A549 (cell line): ENCODE measurements around the gene ARHGEF1. TPM values are rescaled to one million over a fixed set of nuclear protein-coding genes. Genes with fewer than 3 reads are reported as not detected.
A peak's percentile ranks its signal among the peaks of the same experiment; 100 is the strongest.

ENCODE experiments used
- ATAC-seq, 2 experiments: fragments of 200-7000 bp in 1 of 2; fragments of >200 bp in 1 of 2; cut with Nextera tagmentation in 1 of 2; cut with Tn5 transposase in 1 of 2; 3 replicates each; pipeline versions ENCODE4 v1.8.0 to v1.9.1; 2018 to 2020; ENCODE audit warnings: mild to moderate bottlenecking in 1 of 2, moderate library complexity in 1 of 2
- CTCF ChIA-PET: fragments of 300-600 bp; sonication (Branson Sonifier 250); formaldehyde crosslinking; extraction: SDS; loops from one replicate; lab custom pipeline; 2021; ENCODE audit warnings: antibody characterized with exemption, inconsistent platforms; lab: Yijun Ruan, JAX
- POLR2A ChIA-PET: fragments of 350-600 bp; formaldehyde crosslinking; extraction: SDS; loops from one replicate; lab custom pipeline; 2021; ENCODE audit warnings: antibody characterized with exemption, inconsistent platforms; lab: Yijun Ruan, JAX
- DNase-seq, 2 experiments: peaks; one replicate each; pipeline versions ENCODE4 v3.0.0 to v3.0.0-alpha.2; 2011 to 2016; ENCODE audit warnings: low read depth in 1 of 2, low spot score in 1 of 2
- FAIRE-seq: peaks from 2 replicates; lab custom pipeline; 2011; peaks lifted over from hg19 to GRCh38; lab: Jason Lieb, UNC
- H3K27ac ChIP-seq, 2 experiments: fragments of >200 bp; sonication (Bioruptor Twin); formaldehyde crosslinking; 3 replicates each; pipeline ENCODE4 v1.5.1; 2016 to 2017
- H3K4me1 ChIP-seq: fragments of >200 bp; sonication (Bioruptor Twin); formaldehyde crosslinking; 3 replicates; pipeline ENCODE4 v1.6.1; 2016
- H3K4me2 ChIP-seq: fragments of >200 bp; sonication (Bioruptor Twin); formaldehyde crosslinking; 3 replicates; pipeline ENCODE4 v1.6.1; 2016
- H3K4me3 ChIP-seq: fragments of >200 bp; sonication (Bioruptor Twin); formaldehyde crosslinking; 3 replicates; pipeline ENCODE4 v1.5.1; 2016
- H3K9me3 ChIP-seq: fragments of >200 bp; sonication (Bioruptor Twin); formaldehyde crosslinking; 3 replicates; pipeline ENCODE4 v1.6.1; 2016
- BHLHE40 ChIP-seq: IDR thresholded peaks from 2 replicates; pipeline ENCODE4 v1.6.1; 2012; ENCODE audit warnings: low read depth, low read length, inconsistent platforms
- CBX2 ChIP-seq: fragments of 200-600 bp; sonication (generic); IDR thresholded peaks from 2 replicates; pipeline ENCODE4 v1.6.1; 2016; ENCODE audit warnings: low read depth, mild to moderate bottlenecking, borderline replicate concordance
- CEBPB ChIP-seq, 2 experiments: fragments of >200 bp in 1 of 2; sonication (Bioruptor Twin) in 1 of 2; formaldehyde crosslinking in 1 of 2; IDR thresholded peaks; 2 replicates each; pipeline ENCODE4 v1.6.1; 2012 to 2016
- EHMT2 ChIP-seq: fragments of 200-600 bp; sonication (generic); IDR thresholded peaks from 2 replicates; pipeline ENCODE4 v1.6.1; 2016; ENCODE audit warnings: antibody characterized with exemption, low read depth, mild to moderate bottlenecking, moderate library complexity
- ELK1 ChIP-seq: fragments of 150-350 bp; IDR thresholded peaks from 2 replicates; pipeline ENCODE4 v1.6.1; 2014; ENCODE audit warnings: low read depth, mild to moderate bottlenecking, low read length
- ESRRA ChIP-seq: fragments of 150-350 bp; IDR thresholded peaks from 2 replicates; pipeline ENCODE4 v1.6.1; 2014; ENCODE audit warnings: mild to moderate bottlenecking, low read length, borderline replicate concordance
- GATA3 ChIP-seq: IDR thresholded peaks from 2 replicates; pipeline ENCODE4 v1.6.1; 2012; ENCODE audit warnings: borderline replicate concordance
- HEYL ChIP-seq: fragments of 250-450 bp; sonication (Bioruptor Pico); IDR thresholded peaks from 2 replicates; pipeline ENCODE4 v1.8.0; 2021; ENCODE audit warnings: mild to moderate bottlenecking, moderate library complexity
- HOXB13 ChIP-seq: fragments of 250-450 bp; sonication (Bioruptor Pico); IDR thresholded peaks from 2 replicates; pipeline ENCODE4 v1.5.0; 2020; ENCODE audit warnings: low read depth, mild to moderate bottlenecking, moderate library complexity
- KDM5A ChIP-seq: fragments of 200-600 bp; sonication (generic); IDR thresholded peaks from 2 replicates; pipeline ENCODE4 v1.6.1; 2016; ENCODE audit warnings: antibody characterized with exemption, mild to moderate bottlenecking
- MAFK ChIP-seq: fragments of 450-650 bp; IDR thresholded peaks from 2 replicates; pipeline ENCODE4 v1.6.1; 2014; ENCODE audit not compliant: partially characterized antibody
- NFE2L2 ChIP-seq: fragments of 150-350 bp; conservative IDR thresholded peaks from 2 replicates; pipeline ENCODE4 v1.6.1; 2014; ENCODE audit warnings: low read length
- PHF8 ChIP-seq: fragments of 200-600 bp; sonication (generic); IDR thresholded peaks from 2 replicates; pipeline ENCODE4 v1.6.1; 2016; ENCODE audit warnings: low read depth, mild to moderate bottlenecking, antibody characterized with exemption, moderate library complexity, borderline replicate concordance
- POLR2A ChIP-seq: IDR thresholded peaks from 2 replicates; pipeline ENCODE4 v1.6.1; 2012; ENCODE audit warnings: mild to moderate bottlenecking, low read length
- RAD21 ChIP-seq, 2 experiments: fragments of >200 bp in 1 of 2; sonication (Bioruptor Twin) in 1 of 2; formaldehyde crosslinking in 1 of 2; IDR thresholded peaks in 1 of 2; conservative IDR thresholded peaks in 1 of 2; 2 replicates in 1 of 2; 3 replicates in 1 of 2; pipeline ENCODE4 v1.6.1; 2012 to 2018; ENCODE audit warnings: inconsistent platforms in 1 of 2
- RCOR1 ChIP-seq: fragments of 150-350 bp; IDR thresholded peaks from 2 replicates; pipeline ENCODE4 v1.6.1; 2014; ENCODE audit warnings: antibody characterized with exemption, low read length, low read depth
- RFX5 ChIP-seq: fragments of 450-650 bp; IDR thresholded peaks from 2 replicates; pipeline ENCODE4 v1.7.1; 2014; ENCODE audit warnings: antibody characterized with exemption, mild to moderate bottlenecking, moderate library complexity
- SREBF2 ChIP-seq: fragments of 450-650 bp; IDR thresholded peaks from 2 replicates; pipeline ENCODE4 v1.6.1; 2014; ENCODE audit warnings: mild to moderate bottlenecking, moderate library complexity
- ZFP36 ChIP-seq: fragments of 450-650 bp; IDR thresholded peaks from 2 replicates; pipeline ENCODE4 v1.6.1; 2014; ENCODE audit warnings: borderline replicate concordance; ENCODE audit not compliant: partially characterized antibody
- ZSCAN20 ChIP-seq: fragments of 250-450 bp; sonication (Bioruptor Pico); IDR thresholded peaks from 2 replicates; pipeline ENCODE4 v1.8.0; 2022; ENCODE audit warnings: mild to moderate bottlenecking, moderate library complexity
- WGBS: methylation state at CpG from one replicate; pipeline ENCODE4 v1.1.6; 2017; ENCODE audit errors: missing lambda C conversion rate; 5-methylcytosine and 5-hydroxymethylcytosine counted together
- polyA plus RNA-seq, 4 experiments: library from polyadenylated mRNA; depleted of rRNA in 3 of 4; stranded (reverse); fragments of >200 nt; fragmentation: RNase III in 1 of 4; extraction: RNeasy Plus Mini Kit Qiagen cat#74134 plus additional on column Dnase treatment in 1 of 4; gene quantifications; 2 replicates in 3 of 4; 3 replicates in 1 of 4; pipeline ENCODE4 v1.2.3, GENCODE V29; 2011 to 2017
- TF ChIP-seq, protein P1 (sequence below): fragments of >200 bp; sonication (Bioruptor Twin); formaldehyde crosslinking; IDR thresholded peaks from 2 replicates; pipeline ENCODE4 v1.6.1; 2016
- TF ChIP-seq, protein P2 (sequence below): IDR thresholded peaks from 2 replicates; pipeline ENCODE4 v1.6.1; 2012
- TF ChIP-seq, protein P3 (sequence below): fragments of 450-650 bp; IDR thresholded peaks from 2 replicates; pipeline ENCODE4 v1.6.1; 2014; ENCODE audit warnings: antibody characterized with exemption
- TF ChIP-seq, protein P4 (sequence below): IDR thresholded peaks from 2 replicates; pipeline ENCODE4 v1.6.1; 2012; ENCODE audit warnings: low read depth, borderline replicate concordance
- TF ChIP-seq, protein P5 (sequence below): fragments of 200-600 bp; sonication (generic); IDR thresholded peaks from 2 replicates; pipeline ENCODE4 v1.6.1; 2016; ENCODE audit warnings: antibody characterized with exemption, mild to moderate bottlenecking, moderate library complexity

ARHGEF1 gene
- polyA plus RNA-seq, 2 of the 4 experiments (the other 2 are of a cell fraction), result 38.0 to 84.2 TPM

- H3K4me3 ChIP-seq, result no peak overlapping the region
- TF ChIP-seq, protein P1, sequence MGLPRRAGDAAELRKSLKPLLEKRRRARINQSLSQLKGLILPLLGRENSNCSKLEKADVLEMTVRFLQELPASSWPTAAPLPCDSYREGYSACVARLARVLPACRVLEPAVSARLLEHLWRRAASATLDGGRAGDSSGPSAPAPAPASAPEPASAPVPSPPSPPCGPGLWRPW, result no peak
- no peak for TF ChIP-seq HOXB13 (CRISPR knock-in tag)
- no peak for TF ChIP-seq SREBF2
- TF ChIP-seq GATA3, result no peak
- no peak for TF ChIP-seq RAD21 (conservative IDR thresholded peaks at IDR 0.05 in 1 of 2, IDR thresholded peaks at IDR 0.05 in 1 of 2)
- TF ChIP-seq, protein P2, sequence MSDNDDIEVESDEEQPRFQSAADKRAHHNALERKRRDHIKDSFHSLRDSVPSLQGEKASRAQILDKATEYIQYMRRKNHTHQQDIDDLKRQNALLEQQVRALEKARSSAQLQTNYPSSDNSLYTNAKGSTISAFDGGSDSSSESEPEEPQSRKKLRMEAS, result no peak
- no peak for TF ChIP-seq ZFP36
- TF ChIP-seq RFX5, result no peak
- no peak for TF ChIP-seq POLR2A
- no peak for TF ChIP-seq ELK1
- TF ChIP-seq, all 56 proteins: peak for 0
- Histone ChIP-seq H3K27ac (0 out of 6 replicates have a peak overlapping the region, but pooled peaks of 1 of the 2 experiments have one; percentile 20), H3K4me2 (no peak overlapping the region), H3K4me1 (peaks cover 14% of the 10 kb centered on the region; the same call in 2 of the 3 replicates), H3K9me3 (no peaks in the 10 kb centered on the region)
- CTCF ChIA-PET, result interaction anchor here (1.0 to 2.9 kb wide), 3 partner anchors 14 to 61 kb away, joined by 3 to 9 read pairs (median 7); no protein-coding TSS in a partner anchor
- POLR2A ChIA-PET, result no interaction called here
- ATAC-seq, result no peak
- no peak for DNase-seq
- 87% methylated on average over 3 of the region's 3 CpGs for WGBS
- no peak for FAIRE-seq
Measured at GRCh38 chr19:41897181-41897580, 14.2 kb downstream of the ARHGEF1 start.

- FAIRE-seq, result no peak
- TF ChIP-seq RCOR1 (no peak), EHMT2 (no peak), NFE2L2 (no peak), CBX2 (no peak), BHLHE40 (no peak), KDM5A (no peak), HOXB13 (CRISPR knock-in tag) (no peak), ZSCAN20 (no peak), HEYL (no peak), CEBPB (IDR thresholded peaks at IDR 0.05) (no peak), ESRRA (no peak), PHF8 (no peak), MAFK (no peak)
- TF ChIP-seq, protein P3, sequence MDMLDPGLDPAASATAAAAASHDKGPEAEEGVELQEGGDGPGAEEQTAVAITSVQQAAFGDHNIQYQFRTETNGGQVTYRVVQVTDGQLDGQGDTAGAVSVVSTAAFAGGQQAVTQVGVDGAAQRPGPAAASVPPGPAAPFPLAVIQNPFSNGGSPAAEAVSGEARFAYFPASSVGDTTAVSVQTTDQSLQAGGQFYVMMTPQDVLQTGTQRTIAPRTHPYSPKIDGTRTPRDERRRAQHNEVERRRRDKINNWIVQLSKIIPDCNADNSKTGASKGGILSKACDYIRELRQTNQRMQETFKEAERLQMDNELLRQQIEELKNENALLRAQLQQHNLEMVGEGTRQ, result no peak
- TF ChIP-seq, protein P4, sequence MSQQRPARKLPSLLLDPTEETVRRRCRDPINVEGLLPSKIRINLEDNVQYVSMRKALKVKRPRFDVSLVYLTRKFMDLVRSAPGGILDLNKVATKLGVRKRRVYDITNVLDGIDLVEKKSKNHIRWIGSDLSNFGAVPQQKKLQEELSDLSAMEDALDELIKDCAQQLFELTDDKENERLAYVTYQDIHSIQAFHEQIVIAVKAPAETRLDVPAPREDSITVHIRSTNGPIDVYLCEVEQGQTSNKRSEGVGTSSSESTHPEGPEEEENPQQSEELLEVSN, result no peak
- TF ChIP-seq, protein P5, sequence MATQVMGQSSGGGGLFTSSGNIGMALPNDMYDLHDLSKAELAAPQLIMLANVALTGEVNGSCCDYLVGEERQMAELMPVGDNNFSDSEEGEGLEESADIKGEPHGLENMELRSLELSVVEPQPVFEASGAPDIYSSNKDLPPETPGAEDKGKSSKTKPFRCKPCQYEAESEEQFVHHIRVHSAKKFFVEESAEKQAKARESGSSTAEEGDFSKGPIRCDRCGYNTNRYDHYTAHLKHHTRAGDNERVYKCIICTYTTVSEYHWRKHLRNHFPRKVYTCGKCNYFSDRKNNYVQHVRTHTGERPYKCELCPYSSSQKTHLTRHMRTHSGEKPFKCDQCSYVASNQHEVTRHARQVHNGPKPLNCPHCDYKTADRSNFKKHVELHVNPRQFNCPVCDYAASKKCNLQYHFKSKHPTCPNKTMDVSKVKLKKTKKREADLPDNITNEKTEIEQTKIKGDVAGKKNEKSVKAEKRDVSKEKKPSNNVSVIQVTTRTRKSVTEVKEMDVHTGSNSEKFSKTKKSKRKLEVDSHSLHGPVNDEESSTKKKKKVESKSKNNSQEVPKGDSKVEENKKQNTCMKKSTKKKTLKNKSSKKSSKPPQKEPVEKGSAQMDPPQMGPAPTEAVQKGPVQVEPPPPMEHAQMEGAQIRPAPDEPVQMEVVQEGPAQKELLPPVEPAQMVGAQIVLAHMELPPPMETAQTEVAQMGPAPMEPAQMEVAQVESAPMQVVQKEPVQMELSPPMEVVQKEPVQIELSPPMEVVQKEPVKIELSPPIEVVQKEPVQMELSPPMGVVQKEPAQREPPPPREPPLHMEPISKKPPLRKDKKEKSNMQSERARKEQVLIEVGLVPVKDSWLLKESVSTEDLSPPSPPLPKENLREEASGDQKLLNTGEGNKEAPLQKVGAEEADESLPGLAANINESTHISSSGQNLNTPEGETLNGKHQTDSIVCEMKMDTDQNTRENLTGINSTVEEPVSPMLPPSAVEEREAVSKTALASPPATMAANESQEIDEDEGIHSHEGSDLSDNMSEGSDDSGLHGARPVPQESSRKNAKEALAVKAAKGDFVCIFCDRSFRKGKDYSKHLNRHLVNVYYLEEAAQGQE, result no peak
- TF ChIP-seq, all 56 proteins: peak for 0
- Histone ChIP-seq H3K27ac (no peak overlapping the region), H3K4me3 (no peak overlapping the region), H3K4me2 (no peak overlapping the region), H3K9me3 (no peaks in the 10 kb centered on the region), H3K4me1 (peaks cover 14% of the 10 kb centered on the region; the same call in 2 of the 3 replicates)
- POLR2A ChIA-PET, result interaction anchor here (0.6 kb wide), 1 partner anchor 38 kb away, joined by 3 read pairs; the partner anchor contains the start of gene RPS19
- CTCF ChIA-PET, result interaction anchor here (1.0 to 2.9 kb wide), 4 partner anchors 24 to 60 kb away, joined by 3 to 9 read pairs (median 6); no protein-coding TSS in a partner anchor
- WGBS, result 91% methylated on average over 24 of the region's 24 CpGs
- ATAC-seq (no peak), DNase-seq (no peak)
Measured at GRCh38 chr19:41897820-41898219, 14.8 kb downstream of the ARHGEF1 start.
